AG08396 (cell line): ENCODE results near the gene RBM38.
A peak's percentile ranks its signal among the peaks of the same experiment; 100 is the strongest.

Source experiments
- DNase-seq: peaks from one replicate; pipeline ENCODE4 v3.0.0; 2012; ENCODE audit warnings: low spot score, mixed read lengths

RBM38 gene

DNA sequence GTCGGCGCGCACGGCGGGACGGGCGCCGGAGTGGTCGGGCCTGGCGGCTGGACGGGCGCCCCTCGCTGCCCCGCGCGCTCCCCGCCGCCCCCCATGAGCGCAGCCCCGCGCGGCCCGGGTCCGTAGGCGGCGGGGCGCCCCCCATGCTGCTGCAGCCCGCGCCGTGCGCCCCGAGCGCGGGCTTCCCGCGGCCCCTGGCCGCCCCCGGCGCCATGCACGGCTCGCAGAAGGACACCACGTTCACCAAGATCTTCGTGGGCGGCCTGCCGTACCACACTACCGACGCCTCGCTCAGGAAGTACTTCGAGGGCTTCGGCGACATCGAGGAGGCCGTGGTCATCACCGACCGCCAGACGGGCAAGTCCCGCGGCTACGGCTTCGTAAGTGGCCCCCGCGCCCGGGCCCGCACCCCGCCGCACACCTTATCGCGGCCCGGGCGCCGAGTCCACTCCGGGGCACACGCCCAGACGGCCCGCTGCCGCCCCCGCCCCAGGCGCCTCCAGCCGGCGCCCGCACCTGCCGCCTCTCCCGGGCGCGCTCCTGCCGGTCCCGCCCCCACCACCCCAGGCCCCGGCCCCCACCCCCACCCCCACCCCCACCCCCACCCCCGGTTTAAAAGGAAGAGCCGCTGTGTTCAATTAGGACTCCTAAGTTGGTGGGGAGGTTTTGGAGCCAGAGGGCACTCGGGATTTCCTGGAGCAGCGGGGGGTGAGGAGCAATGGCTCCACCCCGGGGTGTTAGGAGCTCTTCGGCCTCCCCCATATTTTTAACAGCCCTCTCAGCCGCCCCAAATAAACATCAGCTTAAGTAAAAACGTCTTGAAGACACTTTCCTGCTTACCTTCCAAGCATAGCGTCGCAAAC, 474 bp downstream of the RBM38 start:
- DNase-seq: peak; percentile 47

DNA sequence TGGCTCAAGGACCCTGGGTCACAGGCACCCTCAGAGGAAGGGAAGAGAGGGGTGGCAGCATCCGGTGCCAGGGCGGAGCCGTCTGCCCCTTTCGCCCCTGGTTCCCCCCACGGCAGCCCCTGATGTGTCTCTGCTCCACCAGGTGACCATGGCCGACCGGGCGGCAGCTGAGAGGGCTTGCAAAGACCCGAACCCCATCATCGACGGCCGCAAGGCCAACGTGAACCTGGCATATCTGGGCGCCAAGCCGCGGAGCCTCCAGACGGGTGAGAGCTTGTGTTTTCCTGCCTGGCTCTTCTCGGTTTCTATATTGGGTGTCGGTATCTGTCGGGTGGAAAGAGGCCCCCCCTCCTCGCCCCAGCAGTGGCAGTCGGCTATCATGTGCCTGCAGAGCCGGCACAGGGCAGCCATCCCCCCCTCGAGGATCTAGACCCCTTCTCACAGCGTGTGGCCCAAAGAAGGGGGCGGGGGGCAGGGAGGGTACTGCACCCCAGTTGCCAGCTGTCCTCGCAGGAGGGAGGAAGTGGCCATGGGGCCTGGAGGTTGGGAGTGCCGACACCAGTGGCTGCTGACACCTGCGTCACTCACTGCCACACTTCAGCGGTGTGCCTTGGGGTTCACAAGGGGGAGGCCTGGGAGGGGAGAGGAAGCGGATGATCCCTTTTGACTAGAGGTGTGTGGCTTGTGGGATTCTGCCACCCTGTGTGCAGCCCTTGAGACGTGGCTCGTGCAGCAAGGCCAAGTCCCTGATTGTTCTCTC, 1.5 kb downstream of the RBM38 start:
- DNase-seq: no peak

DNA sequence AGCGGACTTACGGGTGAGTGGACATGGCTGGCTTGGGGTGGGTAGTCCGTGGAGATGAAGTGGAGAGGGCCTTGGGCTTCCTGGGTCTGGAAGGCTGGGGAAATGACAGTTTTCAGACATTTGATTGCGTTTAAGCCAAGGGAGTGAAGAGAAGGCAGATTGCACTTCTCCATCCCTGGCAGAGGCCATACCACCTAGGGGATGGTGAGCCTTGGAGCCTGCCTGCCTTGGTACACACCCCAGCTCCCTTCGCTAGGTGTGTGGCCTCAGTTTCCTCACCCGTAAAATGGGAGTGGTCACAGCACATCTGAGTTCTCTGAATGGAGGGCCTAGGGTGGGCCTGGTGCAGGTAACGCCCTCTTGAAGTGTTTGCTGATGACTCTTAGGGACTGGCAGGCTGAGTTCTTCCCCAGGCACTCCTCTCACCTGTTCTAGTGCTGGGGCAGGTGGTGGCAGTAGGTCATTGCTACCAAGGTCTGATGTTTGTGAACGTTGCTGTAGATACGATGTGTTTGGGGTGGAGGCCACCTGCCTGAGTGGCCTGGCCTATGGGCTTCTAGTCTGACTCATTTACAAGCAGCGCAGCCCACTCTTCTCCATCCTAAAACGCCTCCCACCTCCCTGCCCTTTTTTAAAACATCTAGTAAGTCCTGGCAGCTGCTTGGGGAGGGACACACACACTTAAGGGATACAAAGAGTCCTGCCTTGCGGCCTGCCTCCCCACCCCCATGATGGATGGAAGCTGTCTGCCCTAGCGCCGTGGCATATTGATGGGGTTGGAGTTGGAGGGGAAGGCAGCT, 2.3 kb downstream of the RBM38 start:
- no peak for DNase-seq

DNA sequence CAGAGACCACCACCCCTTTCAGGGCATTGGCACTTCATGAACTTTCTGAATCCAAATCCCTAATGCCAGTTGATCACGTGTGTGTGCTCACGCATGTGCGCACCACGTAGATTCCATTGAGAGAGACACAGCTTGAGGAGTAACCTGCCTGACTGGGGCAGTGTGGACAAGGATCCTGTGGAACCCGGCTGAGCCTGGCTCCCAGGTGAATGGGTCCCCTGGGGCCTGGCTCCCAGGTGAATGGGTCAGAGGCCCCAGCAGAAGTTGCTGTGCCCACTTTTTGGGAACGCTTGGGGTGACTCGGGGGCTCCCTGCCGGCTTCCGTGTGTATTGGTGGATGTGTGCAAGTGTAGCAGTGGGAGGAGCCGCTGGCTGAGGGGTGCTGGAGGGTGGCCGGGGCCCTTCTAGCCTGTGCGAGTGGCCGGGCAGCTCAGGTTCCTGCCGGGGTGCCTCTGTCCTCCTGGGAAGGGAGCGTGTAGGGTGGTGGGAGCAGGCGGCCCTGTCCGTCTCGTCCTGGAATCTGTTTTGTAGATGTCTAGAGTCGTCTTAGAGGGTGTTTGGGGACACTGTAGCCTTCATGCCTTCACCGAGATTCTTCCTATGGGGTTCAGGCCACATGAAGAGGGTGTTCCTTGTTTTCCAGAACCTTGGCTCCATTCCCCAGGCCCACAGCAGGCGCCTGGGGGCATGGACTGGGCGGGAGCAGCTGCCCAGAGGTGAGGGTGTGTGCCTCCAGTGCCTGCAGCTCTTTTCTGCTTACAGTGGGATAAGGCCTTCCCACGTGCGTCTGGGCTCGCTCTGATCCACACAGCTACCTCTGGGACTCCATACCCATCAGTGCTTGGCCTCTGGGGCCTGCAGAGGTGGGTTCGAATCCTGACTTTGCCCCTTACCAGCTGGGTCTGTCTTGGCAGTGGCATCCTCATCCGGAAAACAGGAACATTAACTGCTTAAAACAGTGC, 3.2 kb downstream of the RBM38 start:
- no peak for DNase-seq

DNA sequence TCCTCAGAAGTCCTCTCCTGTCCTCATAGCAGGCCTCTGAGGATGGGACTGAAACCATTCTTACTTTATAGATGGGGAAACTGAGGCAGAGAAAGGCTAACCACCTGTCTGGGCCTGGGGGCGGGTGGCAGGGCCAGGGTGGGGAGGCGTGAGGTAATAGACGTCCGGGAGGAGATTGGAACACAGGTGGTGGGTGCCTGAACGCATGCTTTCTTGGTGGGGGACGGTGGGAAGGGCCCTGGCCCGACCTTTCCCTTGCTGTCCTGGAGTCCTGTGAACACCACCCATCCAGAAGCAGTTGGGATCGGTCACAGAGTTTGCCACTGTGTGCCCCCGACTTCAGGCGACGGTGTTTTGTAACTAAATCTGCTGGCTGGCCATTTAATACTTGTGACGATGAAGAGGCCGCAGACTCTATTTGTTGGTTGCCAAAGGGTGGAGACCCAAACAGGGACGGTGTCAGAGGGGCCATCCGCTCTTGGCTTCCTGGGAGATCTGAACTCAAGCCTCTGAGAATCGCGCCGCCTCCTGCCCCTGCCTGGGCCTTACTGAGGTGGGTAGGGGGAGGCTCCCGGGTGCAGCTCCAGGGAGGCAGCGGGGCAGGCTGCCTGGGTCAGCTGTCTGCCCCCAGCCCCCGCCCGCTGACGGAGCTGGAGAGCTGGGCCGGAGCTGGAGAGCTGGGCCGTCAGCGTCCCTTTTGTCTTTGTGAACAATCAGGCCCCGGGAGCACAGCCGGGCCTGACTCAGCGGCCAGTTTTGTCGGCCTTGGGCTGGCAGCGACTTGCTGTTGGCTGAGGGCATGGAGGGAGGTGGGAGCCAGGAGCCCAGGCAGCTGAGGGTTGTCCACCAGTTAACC, 4.1 kb downstream of the RBM38 start:
- peak; percentile 86 for DNase-seq

DNA sequence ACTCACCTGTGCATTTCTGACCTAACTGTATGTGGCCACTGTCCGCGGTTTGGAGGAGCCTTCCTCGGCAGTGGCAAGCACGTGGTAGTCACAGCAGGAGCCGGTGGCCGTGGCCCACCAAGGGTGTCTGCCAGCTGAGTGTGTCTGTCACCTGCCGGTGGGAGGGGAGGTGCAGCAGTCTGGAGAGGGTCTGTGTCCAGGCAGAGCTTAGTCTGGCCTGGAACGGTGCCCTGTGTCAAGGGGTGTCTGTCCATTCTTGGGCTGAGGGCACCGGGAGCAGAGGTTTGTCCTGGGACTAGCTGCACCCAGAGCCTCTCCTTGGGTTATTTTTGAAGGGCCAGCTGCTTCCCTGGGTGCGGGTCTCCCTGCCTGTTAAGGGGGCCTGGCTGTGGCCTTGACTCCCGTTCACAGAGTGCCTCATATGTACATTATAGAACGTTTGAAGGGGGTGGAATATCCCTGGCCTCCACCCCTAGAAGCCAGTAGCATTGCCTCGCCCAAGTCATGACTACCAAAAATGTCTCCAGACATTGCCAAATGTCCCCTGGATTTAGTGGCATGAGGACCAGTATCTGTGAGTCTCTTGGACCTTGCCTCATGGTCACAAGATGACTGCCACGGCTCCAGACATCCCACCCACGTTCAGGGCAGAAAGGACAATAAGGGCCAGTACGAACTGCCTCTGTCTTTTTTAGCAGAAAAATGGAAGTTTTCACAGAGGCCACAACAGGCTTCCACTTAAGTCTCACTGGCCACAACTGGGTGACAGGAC, 5.2 kb downstream of the RBM38 start:
- no peak for DNase-seq

DNA sequence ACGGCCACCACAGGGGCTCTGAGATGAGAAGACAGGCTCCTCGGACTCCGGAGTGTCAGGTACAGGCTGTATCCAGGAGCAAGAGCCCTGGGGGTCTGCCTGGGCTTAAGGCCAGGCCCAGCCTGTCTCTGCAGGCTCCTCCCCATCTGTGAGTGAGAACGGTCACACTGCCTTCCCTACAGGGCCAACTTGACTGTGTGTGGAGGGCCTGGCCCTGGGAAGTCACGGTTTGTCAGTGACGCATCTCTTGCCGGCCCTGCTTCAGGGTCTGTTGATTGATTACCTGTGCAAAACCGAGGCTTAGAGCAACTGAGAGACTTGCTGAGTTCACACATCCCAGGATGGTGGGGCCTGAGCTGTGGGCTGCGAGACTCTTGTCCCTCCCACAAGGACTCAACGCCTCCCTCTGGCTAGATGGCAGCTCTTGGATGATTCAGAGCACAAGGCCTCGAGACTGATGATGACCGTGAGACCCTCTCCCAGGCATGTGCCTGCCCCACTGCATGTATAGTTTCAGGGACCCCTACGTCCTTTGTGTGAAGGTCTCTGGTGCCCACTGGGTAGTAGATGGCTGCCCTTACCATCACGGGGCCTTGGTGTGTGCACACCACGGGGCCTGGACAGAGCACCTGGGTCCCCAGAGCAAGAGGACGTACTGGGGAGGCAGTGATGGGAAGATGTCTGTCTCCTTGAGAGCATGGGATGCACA, 5.9 kb downstream of the RBM38 start:
- no peak for DNase-seq

DNA sequence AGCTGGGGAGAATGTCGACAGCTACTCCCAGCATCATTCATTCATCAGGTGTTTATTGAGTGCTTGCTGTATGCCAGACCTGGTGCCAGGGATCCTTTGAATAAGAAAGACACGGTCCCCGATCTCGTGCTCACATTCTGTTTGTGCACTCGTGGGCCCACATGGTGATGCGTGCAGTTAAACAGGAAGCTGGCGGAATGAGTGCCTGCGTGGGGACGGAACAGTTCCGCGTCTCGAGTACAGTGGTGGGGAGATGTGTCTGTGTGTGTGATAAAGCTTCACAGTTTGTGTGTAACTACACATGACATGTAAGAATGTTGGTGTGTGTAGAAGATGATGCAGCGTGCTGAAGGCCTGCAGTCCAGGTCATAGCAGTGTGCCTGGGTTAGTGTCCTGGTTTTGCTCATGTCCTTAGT, 6.5 kb downstream of the RBM38 start:
- DNase-seq: no peak

DNA sequence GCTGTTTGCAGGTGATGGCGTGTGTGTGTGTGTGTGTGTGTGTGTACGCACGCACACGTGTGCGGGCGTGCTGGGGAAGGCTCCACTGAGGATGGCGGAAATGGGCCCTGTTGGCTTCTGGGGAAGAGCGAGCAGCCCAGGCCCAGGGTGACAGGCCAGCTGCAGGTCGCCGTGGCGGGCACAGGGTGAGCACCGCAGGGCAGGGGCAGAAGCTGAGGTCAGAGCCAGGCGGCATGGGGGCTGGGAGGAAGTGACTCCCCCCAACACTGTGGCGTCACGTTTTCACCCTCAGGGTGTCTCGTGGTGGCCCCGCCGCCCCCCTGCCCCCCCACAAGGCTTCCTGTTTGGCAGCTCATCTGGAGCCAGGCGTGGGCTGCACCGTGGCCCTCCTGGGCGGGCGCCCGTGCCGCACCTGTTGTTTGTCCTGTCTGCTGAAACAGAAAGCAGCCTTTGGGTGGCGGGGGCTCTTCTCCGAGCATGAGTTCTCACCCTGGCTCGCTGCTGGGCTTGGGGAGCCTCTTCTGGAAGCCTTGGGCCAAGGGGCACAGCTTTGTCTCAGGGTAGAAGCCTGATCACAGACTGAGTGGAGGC, 7.1 kb downstream of the RBM38 start:
- DNase-seq: no peak

DNA sequence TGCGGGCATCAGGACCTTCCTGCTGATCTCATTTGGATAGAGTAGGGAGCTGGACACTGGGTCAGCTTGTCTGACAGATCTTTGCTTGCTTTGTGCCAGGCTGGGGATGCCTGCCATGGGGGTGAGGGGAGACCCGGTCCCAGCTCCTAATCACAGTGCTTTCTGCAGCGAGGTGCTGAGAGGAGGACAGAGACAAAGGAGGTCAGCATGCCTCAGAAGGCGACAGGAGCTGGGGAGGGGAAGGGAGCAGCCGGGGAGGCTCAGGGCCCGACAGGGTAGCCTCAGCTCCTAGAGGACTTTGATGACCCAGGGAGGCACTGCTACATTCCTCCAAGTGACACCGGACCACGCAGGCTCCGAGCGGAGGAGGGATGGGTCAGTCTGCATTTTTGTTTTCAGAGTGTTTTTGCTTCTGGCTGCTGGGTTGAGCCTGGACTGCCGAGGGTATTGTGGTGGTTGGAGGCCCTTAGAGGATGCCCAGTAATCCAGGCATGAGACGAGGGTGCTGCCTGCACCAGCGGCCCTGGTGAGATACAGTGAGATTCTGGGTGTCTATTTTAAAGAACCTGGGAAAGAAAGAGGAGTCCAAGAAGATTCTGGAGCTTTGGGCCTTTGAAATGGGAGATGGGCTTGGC, 7.8 kb downstream of the RBM38 start:
- DNase-seq: no peak

DNA sequence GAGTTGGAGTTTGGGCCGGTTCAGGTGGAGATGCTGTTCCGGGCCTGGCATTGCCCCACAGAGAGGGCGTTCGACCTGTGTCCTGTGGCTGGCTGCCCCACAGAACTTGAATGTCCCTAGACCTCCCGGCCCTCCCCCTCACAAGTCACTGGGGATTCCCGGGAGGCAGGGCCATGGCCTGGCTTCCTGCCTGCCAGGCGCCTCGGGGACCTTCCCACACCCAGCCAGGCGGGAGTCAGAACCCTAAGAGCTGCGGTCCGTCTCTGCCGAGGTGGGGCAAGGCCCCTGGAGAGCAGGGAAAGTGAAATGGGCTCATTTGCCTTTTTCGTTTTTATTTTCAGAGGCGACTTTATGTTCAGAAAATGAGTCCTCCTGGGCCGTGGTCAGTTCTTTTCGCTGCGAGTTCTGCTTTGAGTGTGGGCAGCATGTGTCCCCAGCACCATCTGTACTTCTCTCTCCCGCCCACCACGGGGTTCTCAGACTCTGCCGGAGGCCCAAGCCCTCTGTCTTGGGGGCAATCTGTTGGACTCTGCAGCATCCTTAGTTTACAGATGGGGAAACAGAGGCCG, 8.5 kb downstream of the RBM38 start:
- peak; percentile 58 for DNase-seq

DNA sequence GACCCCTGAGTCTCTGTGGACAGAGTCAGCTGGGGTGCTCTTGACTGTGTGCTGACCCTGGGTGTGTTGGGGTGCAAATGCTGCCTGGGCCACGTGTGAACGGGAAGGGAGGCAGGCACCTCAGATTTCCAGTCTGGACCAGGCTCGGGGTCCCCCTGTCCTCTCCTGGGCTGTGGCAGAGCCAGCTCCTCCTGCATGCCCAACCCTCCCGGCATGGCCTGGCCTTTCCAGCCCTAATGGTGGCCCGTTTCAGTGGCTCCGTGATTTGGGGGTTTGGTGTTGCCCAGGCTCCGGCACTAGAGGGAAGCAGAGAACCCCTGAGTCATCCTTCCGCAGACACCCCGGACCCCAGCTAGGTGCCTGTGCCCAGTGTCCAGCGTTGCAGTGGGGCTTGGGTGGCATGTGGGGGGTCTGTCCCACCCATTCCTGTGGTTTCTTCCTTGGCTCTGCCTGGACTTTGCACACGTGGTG, 9.1 kb downstream of the RBM38 start:
- DNase-seq: no peak

DNA sequence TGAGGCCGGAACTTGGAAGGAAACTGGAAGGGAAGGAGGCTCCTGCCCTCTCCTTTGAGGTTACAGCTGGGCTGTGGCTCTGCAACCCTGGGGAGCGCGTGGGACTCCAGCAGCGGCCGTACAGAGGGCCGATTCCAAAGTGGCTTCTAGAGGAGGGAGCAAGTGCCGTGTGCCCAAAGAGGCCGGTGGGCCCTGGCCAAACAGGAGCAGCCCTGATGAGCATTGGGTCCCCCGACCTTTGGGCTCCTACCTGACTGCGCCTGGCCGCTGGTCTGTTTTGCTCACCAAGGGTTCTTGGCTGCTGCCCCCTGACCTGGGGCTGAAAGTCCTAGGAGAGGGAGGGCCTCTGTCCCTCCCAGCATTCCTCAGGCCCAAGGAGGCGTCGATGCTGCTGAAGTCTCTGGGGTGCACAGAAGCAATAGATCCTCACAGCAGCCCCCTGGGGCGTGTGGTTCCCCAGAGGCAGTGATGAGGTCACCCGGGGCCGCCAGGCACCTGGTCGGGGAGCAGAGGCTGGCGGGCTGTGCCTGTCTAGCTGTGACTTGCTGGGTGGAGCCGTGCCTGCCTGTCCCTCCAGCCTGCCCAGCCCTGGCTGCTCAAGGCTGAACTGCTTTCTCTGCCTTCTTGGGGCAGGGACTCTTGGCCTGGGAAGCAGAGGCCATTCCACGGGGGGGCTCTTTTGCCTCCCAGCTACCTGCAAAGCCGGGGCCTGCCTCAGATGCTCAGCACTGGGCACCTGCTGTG, 9.8 kb downstream of the RBM38 start:
- no peak for DNase-seq

DNA sequence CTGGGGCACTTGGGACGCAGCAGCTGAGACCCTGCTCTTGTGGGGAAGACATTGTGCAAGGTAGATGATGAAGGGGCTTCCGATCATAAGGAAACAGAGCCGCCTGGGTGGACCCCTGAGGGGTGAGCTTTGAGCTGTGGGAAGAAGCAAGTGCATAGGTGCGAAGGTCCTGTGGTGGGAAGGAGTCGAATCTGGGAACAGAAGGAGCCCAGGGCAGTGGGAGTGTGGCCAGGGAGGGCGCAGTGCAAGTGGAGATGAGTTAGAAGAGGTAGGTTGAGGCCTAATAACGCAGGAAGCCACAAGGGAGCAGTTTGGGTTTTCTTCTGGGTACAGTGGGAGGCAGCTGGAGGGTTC, 10.3 kb downstream of the RBM38 start:
- DNase-seq: no peak

DNA sequence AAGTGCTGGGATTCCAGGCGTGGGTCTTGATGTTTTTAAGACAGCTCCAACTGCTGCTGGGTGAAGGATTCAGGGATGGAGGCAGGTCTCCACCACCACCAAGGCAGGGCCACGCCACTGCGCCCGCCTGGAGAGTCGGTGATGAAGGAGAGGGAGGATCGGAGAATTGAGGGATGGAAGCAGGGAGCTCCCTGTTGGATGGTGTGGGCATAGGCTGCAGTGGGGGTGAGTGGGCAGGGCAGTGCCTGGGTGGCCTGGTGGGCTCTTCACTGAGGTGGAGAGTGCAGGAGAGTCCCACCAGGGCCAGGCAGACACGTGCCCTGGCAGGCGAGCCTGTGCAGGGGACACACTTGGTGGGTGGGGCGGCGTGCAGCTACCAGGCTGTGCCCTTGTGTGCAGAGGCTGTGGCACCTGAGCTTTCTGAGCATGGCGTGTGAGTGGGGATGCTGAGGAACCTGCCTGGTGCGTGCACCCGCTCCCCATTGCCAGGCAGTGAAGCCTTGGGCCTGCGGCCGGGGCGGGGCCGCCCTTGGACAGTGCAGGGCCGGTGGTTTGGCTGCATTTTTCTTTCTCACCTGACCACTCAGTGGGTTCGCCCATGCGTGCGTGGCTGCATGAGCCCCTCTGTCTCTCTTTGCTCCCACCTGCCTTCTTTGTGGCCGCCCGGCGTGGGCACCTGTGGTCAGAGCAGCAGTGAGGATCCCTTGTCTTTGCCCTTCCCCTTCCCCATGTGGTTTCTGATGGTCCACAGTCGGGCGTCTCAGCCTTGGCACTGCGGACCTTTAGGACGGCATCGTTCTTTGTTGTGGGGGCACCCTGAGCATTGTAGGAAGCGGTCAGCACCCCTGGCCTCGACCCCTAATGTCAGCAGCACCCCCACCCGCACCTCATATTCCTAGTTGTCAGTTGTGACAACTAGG, 11.3 kb downstream of the RBM38 start:
- DNase-seq: no peak

DNA sequence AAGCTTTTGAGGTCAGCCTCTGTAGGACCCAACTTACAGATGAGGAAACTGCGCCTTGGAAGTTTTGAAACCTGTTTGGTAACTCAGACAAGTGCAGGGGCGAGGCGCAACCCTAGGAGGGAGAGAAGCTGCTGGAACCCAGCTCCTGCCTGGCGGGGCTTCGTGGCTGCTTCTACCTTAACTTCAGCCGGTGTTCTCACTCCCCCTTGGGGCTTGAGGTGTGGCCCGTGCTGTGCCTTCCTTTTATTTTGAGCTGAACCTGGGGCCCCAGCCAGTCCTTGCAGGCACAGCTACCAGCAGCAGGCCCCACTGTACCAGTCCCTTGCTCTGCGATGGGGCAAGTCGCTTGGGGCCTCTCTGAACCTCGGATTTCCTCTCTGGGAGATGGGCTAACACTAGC, 12.0 kb downstream of the RBM38 start:
- DNase-seq: no peak
